HEK293 (cell line): ENCODE results near the gene NHLH1.
"Not testable (repeated sequence)": the region's sequence is repeated elsewhere in the genome, so short reads cannot be mapped to it uniquely, and the experiment has no call there.

Source experiments
- CTCF ChIA-PET: fragments of 350-600 bp; formaldehyde crosslinking; extraction: SDS; loops from one replicate; lab custom pipeline; 2021; ENCODE audit warnings: antibody characterized with exemption; lab: Yijun Ruan, JAX
- POLR2A ChIA-PET: fragments of 300-600 bp; formaldehyde crosslinking; extraction: SDS; loops from one replicate; lab custom pipeline; 2020; ENCODE audit warnings: antibody characterized with exemption, inconsistent platforms; lab: Yijun Ruan, JAX
- H3K27ac ChIP-seq: fragments of 200-500 bp; sonication (Bioruptor generic); 2 replicates; pipeline ENCODE4 v1.5.1; 2014; ENCODE audit warnings: low read depth, low read length, control low read depth, inconsistent platforms; ENCODE audit errors: extremely low read depth
- H3K36me3 ChIP-seq, 2 experiments: fragments of 200-500 bp in 1 of 2; sonication (Bioruptor generic) in 1 of 2; 1 replicate in 1 of 2; 2 replicates in 1 of 2; pipeline ENCODE4 v1.5.1; 2014 to 2017; ENCODE audit warnings: inconsistent platforms in 2 of 2, low read length in 2 of 2; ENCODE audit not compliant: control insufficient read depth in 2 of 2, insufficient read depth in 1 of 2
- H3K4me1 ChIP-seq: fragments of 200-500 bp; sonication (Bioruptor generic); 2 replicates; pipeline ENCODE4 v1.5.1; 2014; ENCODE audit warnings: mild to moderate bottlenecking, low read length, inconsistent platforms; ENCODE audit not compliant: control insufficient read depth, insufficient read depth
- H3K4me3 ChIP-seq: 2 replicates; pipeline ENCODE4 v1.5.1; 2011; ENCODE audit warnings: low read depth, mild to moderate bottlenecking, control low read depth, low read length, moderate library complexity
- H3K9me3 ChIP-seq: fragments of 200-500 bp; sonication (Bioruptor generic); 2 replicates; pipeline ENCODE4 v1.5.1; 2014; ENCODE audit warnings: low read depth, low read length, inconsistent platforms; ENCODE audit not compliant: control insufficient read depth, insufficient read depth
- FEZF1 ChIP-seq: fragments of 450-650 bp; formaldehyde crosslinking; IDR thresholded peaks from 2 replicates; pipeline ENCODE4 v1.5.1; 2016; ENCODE audit warnings: missing biosample characterization, missing genetic modification characterization
- GLI2 ChIP-seq: fragments of 450-650 bp; formaldehyde crosslinking; IDR thresholded peaks from 2 replicates; pipeline ENCODE4; 2017; ENCODE audit warnings: missing biosample characterization, missing genetic modification characterization, low read depth, borderline replicate concordance
- GLIS1 ChIP-seq: fragments of 450-650 bp; formaldehyde crosslinking; IDR thresholded peaks from 2 replicates; pipeline ENCODE4 v1.5.1; 2016; ENCODE audit warnings: missing biosample characterization, missing genetic modification characterization
- GLIS2 ChIP-seq: fragments of 450-650 bp; formaldehyde crosslinking; IDR thresholded peaks from 2 replicates; pipeline ENCODE4 v1.5.1; 2016; ENCODE audit warnings: missing biosample characterization, missing genetic modification characterization
- ZBTB17 ChIP-seq: fragments of 450-650 bp; formaldehyde crosslinking; IDR thresholded peaks from 2 replicates; pipeline ENCODE4 v1.5.1; 2016; ENCODE audit warnings: missing biosample characterization, missing genetic modification characterization
- ZFP37 ChIP-seq: fragments of 450-650 bp; formaldehyde crosslinking; IDR thresholded peaks from 2 replicates; pipeline ENCODE4 v1.5.1; 2016; ENCODE audit warnings: missing biosample characterization, missing genetic modification characterization
- ZNF138 ChIP-seq: fragments of 450-650 bp; formaldehyde crosslinking; IDR thresholded peaks from 2 replicates; pipeline ENCODE4 v1.5.1; 2016; ENCODE audit warnings: missing biosample characterization, missing genetic modification characterization, borderline replicate concordance
- ZNF146 ChIP-seq: fragments of 450-650 bp; formaldehyde crosslinking; IDR thresholded peaks from 2 replicates; pipeline ENCODE4 v1.5.1; 2016; ENCODE audit warnings: missing biosample characterization, missing genetic modification characterization
- ZNF155 ChIP-seq: fragments of 450-650 bp; formaldehyde crosslinking; IDR thresholded peaks from 2 replicates; pipeline ENCODE4 v1.5.1; 2016; ENCODE audit warnings: missing biosample characterization, missing genetic modification characterization
- ZNF157 ChIP-seq: fragments of 450-650 bp; formaldehyde crosslinking; IDR thresholded peaks from 2 replicates; pipeline ENCODE4 v1.5.1; 2016; ENCODE audit warnings: missing biosample characterization, missing genetic modification characterization
- ZNF214 ChIP-seq: fragments of 450-650 bp; formaldehyde crosslinking; IDR thresholded peaks from 2 replicates; pipeline ENCODE4 v1.5.1; 2017; ENCODE audit warnings: missing biosample characterization, mild to moderate bottlenecking, missing genetic modification characterization, borderline replicate concordance
- ZNF239 ChIP-seq: fragments of 450-650 bp; formaldehyde crosslinking; IDR thresholded peaks from 2 replicates; pipeline ENCODE4 v1.5.1; 2016; ENCODE audit warnings: missing biosample characterization, missing genetic modification characterization
- ZNF416 ChIP-seq: fragments of 450-650 bp; formaldehyde crosslinking; IDR thresholded peaks from 2 replicates; pipeline ENCODE4 v1.5.1; 2016; ENCODE audit warnings: missing biosample characterization, missing genetic modification characterization
- ZNF423 ChIP-seq: fragments of 450-650 bp; formaldehyde crosslinking; IDR thresholded peaks from 2 replicates; pipeline ENCODE4 v1.5.1; 2016; ENCODE audit warnings: missing biosample characterization, missing genetic modification characterization
- ZNF501 ChIP-seq: fragments of 450-650 bp; formaldehyde crosslinking; IDR thresholded peaks from 2 replicates; pipeline ENCODE4 v1.5.1; 2016; ENCODE audit warnings: missing biosample characterization, missing genetic modification characterization
- ZNF514 ChIP-seq: fragments of 450-650 bp; formaldehyde crosslinking; IDR thresholded peaks from 2 replicates; pipeline ENCODE4 v1.5.1; 2016; ENCODE audit warnings: missing biosample characterization, missing genetic modification characterization
- ZNF610 ChIP-seq: fragments of 450-650 bp; formaldehyde crosslinking; IDR thresholded peaks from 2 replicates; pipeline ENCODE4 v1.5.1; 2016; ENCODE audit warnings: missing biosample characterization, missing genetic modification characterization, borderline replicate concordance
- ZNF623 ChIP-seq: fragments of 450-650 bp; formaldehyde crosslinking; IDR thresholded peaks from 2 replicates; pipeline ENCODE4 v1.5.1; 2016; ENCODE audit warnings: missing biosample characterization, missing genetic modification characterization
- ZNF654 ChIP-seq: fragments of 450-650 bp; formaldehyde crosslinking; IDR thresholded peaks from 2 replicates; pipeline ENCODE4 v1.5.1; 2016; ENCODE audit warnings: low read depth, missing biosample characterization, missing genetic modification characterization
- ZNF670 ChIP-seq: fragments of 450-650 bp; formaldehyde crosslinking; IDR thresholded peaks from 2 replicates; pipeline ENCODE4 v1.5.1; 2016; ENCODE audit warnings: missing biosample characterization, missing genetic modification characterization, low read depth
- TF ChIP-seq, protein P1 (sequence below): fragments of 450-650 bp; formaldehyde crosslinking; IDR thresholded peaks from 2 replicates; pipeline ENCODE4 v1.5.1; 2016; ENCODE audit warnings: missing biosample characterization, missing genetic modification characterization
- TF ChIP-seq, protein P2 (sequence below): fragments of 450-650 bp; formaldehyde crosslinking; IDR thresholded peaks from 2 replicates; pipeline ENCODE4 v1.5.1; 2016; ENCODE audit warnings: missing biosample characterization, missing genetic modification characterization, low read depth
- TF ChIP-seq, protein P3 (sequence below): fragments of 450-650 bp; formaldehyde crosslinking; IDR thresholded peaks from 2 replicates; pipeline ENCODE4 v1.5.1; 2016; ENCODE audit warnings: missing biosample characterization, missing genetic modification characterization

Gene NHLH1

DNA sequence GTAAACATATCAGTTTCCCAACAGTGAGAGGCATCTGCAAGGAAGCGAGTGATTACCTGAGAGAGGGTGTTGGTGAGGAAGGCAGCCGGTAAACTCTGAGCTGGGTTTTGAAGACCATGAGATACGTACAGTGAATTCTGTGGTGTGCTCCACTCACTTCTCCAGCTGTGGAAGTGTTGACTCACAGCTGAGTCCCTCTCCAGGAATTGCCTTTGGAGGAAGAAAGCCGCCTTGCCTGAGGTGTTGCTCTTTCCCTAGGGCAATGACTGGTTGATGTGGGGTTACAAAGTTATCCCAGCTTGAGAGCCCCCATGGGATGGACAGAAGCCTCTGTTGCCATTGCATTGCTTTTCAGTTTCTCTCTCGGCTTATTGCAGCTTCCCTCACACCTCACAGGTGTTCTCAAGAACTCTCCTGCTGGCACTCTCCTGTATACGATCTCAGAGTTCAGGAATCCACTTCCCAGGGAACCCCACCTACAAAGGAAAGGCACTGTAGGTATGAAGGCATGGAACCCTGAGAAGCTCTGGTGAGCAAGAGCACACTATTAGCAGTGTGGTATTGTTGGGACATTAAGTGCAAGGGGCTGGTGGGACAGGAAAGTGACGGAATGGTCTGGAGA, 10.8 kb downstream of the NHLH1 start:
- ChIA-PET POLR2A (interaction anchor here (1.2 kb wide), 1 partner anchor 23 kb away, joined by 6 read pairs; no protein-coding TSS in a partner anchor), CTCF (interaction anchor here (0.6 to 8.9 kb wide), 26 partner anchors 10 to 327 kb away, joined by 3 to 175 read pairs (median 8); no protein-coding TSS in a partner anchor)
- TF ChIP-seq, protein P1, sequence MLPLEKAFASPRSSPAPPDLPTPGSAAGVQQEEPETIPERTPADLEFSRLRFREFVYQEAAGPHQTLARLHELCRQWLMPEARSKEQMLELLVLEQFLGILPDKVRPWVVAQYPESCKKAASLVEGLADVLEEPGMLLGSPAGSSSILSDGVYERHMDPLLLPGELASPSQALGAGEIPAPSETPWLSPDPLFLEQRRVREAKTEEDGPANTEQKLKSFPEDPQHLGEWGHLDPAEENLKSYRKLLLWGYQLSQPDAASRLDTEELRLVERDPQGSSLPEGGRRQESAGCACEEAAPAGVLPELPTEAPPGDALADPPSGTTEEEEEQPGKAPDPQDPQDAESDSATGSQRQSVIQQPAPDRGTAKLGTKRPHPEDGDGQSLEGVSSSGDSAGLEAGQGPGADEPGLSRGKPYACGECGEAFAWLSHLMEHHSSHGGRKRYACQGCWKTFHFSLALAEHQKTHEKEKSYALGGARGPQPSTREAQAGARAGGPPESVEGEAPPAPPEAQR (tag by site-specific recombination): no peak
- TF ChIP-seq FEZF1 (no peak), ZNF423 (tag by site-specific recombination) (no peak), ZNF514 (no peak), ZNF623 (tag by site-specific recombination) (no peak), ZNF214 (tag by site-specific recombination) (no peak), ZNF654 (tag by site-specific recombination) (no peak), ZBTB17 (tag by site-specific recombination) (no peak), GLIS2 (no peak), ZNF416 (no peak), ZNF239 (no peak), ZNF138 (tag by site-specific recombination) (no peak), ZNF155 (tag by site-specific recombination) (no peak), ZNF501 (tag by site-specific recombination) (no peak), ZNF610 (tag by site-specific recombination) (no peak)
- H3K9me3 ChIP-seq: no peaks in the 10 kb centered on the region
- no peak overlapping the region for H3K27ac ChIP-seq
- no peak overlapping the region for H3K4me3 ChIP-seq
- no peaks in the 10 kb centered on the region for H3K36me3 ChIP-seq
- no peaks in the 10 kb centered on the region for H3K4me1 ChIP-seq

DNA sequence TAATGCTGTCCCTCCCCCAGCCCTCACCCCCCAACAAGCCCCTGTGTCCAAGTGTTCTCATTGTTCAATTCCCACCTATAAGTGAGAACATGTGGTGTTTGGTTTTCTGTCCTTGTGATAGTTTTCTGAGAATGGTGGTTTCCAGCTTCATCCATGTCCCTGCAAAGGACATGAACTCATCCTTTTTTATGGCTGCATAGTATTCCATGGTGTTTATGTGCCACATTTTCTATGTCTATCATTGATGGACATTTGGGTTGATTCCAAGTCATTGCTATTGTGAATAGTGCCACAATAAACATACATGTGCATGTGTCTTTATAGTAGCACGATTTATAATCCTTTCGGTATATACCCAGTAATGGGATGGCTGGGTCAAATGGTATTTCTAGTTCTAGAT, 17.9 kb downstream of the NHLH1 start:
- H3K27ac ChIP-seq, H3K36me3 ChIP-seq, H3K4me1 ChIP-seq, H3K9me3 ChIP-seq, POLR2A ChIA-PET, H3K4me3 ChIP-seq: not testable (repeated sequence)
- CTCF ChIA-PET: interaction anchor here (0.7 kb wide), 1 partner anchor 349 kb away, joined by 3 read pairs; no protein-coding TSS in a partner anchor
- peak; percentile 97 for TF ChIP-seq ZNF146 (tag by site-specific recombination)

DNA sequence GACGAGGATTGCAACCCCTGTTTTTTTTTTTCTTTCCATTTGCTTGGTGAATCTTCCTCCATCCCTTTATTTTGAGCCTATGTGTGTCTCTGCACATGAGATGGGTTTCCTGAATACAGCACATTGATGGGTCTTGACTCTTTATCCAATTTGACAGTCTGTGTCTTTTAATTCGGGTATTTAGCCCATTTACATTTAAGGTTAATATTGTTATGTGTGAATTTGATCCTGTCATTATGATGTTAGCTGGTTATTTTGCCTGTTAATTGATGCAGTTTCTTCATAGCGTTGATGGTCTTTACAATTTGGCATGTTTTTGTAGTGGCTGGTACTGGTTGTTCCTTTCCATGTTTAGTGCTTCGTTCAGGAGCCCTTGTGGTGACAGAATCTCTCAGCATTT, 21.5 kb downstream of the NHLH1 start:
- POLR2A ChIA-PET: interaction anchor here (0.7 kb wide), 1 partner anchor 465 kb away, joined by 4 read pairs; no protein-coding TSS in a partner anchor
- H3K27ac ChIP-seq, H3K4me3 ChIP-seq, H3K36me3 ChIP-seq, H3K4me1 ChIP-seq, H3K9me3 ChIP-seq: not testable (repeated sequence)
- CTCF ChIA-PET: interaction anchor here (0.6 to 1.0 kb wide), 3 partner anchors 28 to 66 kb away, joined by 3 read pairs; no protein-coding TSS in a partner anchor

DNA sequence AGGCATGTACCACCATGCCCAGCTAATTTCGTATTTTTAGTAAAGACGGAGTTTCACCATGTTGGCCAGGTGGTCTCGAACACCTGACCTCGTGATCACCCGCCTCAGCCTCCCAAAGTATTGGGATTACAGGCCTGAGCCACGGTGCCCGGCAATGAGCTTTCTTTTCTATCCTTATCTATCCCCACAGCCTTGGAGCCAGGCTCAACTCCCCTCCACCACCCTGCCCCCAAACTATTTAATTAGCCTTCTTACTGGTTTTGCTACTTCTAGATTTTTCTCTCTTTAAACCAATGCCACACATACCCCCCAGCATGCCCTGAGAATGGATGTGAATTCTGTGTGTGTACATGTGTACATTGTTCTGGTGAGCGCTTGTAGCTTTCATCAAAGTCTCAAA, 27.8 kb downstream of the NHLH1 start:
- CTCF ChIA-PET: interaction anchor here (0.7 to 2.3 kb wide), 2 partner anchors 18 to 212 kb away, joined by 3 to 11 read pairs; no protein-coding TSS in a partner anchor
- TF ChIP-seq GLIS1 (tag by site-specific recombination) (no peak), ZBTB17 (tag by site-specific recombination) (no peak), ZNF670 (tag by site-specific recombination) (no peak), ZNF157 (tag by site-specific recombination) (no peak), ZFP37 (tag by site-specific recombination) (no peak), GLI2 (no peak)
- TF ChIP-seq, protein P2, sequence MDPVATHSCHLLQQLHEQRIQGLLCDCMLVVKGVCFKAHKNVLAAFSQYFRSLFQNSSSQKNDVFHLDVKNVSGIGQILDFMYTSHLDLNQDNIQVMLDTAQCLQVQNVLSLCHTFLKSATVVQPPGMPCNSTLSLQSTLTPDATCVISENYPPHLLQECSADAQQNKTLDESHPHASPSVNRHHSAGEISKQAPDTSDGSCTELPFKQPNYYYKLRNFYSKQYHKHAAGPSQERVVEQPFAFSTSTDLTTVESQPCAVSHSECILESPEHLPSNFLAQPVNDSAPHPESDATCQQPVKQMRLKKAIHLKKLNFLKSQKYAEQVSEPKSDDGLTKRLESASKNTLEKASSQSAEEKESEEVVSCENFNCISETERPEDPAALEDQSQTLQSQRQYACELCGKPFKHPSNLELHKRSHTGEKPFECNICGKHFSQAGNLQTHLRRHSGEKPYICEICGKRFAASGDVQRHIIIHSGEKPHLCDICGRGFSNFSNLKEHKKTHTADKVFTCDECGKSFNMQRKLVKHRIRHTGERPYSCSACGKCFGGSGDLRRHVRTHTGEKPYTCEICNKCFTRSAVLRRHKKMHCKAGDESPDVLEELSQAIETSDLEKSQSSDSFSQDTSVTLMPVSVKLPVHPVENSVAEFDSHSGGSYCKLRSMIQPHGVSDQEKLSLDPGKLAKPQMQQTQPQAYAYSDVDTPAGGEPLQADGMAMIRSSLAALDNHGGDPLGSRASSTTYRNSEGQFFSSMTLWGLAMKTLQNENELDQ (tag by site-specific recombination): no peak
- TF ChIP-seq, protein P3, sequence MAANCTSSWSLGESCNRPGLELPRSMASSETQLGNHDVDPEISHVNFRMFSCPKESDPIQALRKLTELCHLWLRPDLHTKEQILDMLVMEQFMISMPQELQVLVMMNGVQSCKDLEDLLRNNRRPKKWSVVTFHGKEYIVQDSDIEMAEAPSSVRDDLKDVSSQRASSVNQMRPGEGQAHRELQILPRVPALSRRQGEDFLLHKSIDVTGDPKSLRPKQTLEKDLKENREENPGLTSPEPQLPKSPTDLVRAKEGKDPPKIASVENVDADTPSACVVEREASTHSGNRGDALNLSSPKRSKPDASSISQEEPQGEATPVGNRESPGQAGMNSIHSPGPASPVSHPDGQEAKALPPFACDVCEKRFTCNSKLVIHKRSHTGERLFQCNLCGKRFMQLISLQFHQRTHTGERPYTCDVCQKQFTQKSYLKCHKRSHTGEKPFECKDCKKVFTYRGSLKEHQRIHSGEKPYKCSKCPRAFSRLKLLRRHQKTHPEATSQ: no peak

More for the DNA sequence above, 27.8 kb downstream of the NHLH1 start:
- Histone ChIP-seq H3K36me3 (no peaks in the 10 kb centered on the region), H3K9me3 (no peaks in the 10 kb centered on the region), H3K4me1 (no peaks in the 10 kb centered on the region), H3K4me3 (no peak overlapping the region), H3K27ac (no peak overlapping the region)
- POLR2A ChIA-PET: interaction anchor here (1.2 kb wide), 1 partner anchor 13 kb away, joined by 3 read pairs; no protein-coding TSS in a partner anchor
